ENCODE results near the gene AKR1C3. TPM values are rescaled to one million over a fixed set of nuclear protein-coding genes. Genes with fewer than 3 reads are reported as not detected.

Gene AKR1C3
- polyA plus RNA-seq, 3 donors from 2014 or later, result 219 to 534 (median 321) TPM

Other genes starting within 250 kb of the AKR1C3 start
- not detected for gene AKR1C1, start 131.0 kb upstream of the AKR1C3 start, polyA plus RNA-seq
- gene AKR1C2, start 90.6 kb upstream of the AKR1C3 start, polyA plus RNA-seq, result not detected
- gene AKR1C8, start 90.7 kb downstream of the AKR1C3 start, polyA plus RNA-seq, result not detected
- gene AKR1C4, start 102.4 kb downstream of the AKR1C3 start, polyA plus RNA-seq, result not detected